Measurements from ENCODE around the gene SLC22A12.

GRCh38 chr11:64626637-64627036, 35.6 kb downstream of the SLC22A12 start:
- TF ChIP-seq CTCF (IDR thresholded peaks at IDR 0.05; ENCODE audit: insufficient read depth, low read depth, low read length) (no peak), EZH2 (IDR thresholded peaks at IDR 0.05; ENCODE audit: insufficient read depth, low read length) (no peak)
